Testis (tissue), 2 donors: ENCODE results near the gene CUX1.

Experiments used
- POLR2A ChIP-seq: fragments of 450-650 bp; IDR thresholded peaks from one replicate; pipeline ENCODE4 v1.6.1; 2017; ENCODE audit warnings: antibody characterized with exemption, mild to moderate bottlenecking, moderate library complexity
- TF ChIP-seq, protein P1 (sequence below), 3 experiments: fragments of 450-650 bp in 2 of 3; fragments of 200-600 bp in 1 of 3; sonication (generic) in 1 of 3; IDR thresholded peaks; one replicate each; pipeline ENCODE4 v1.5.1; 2016 to 2019; ENCODE audit warnings: antibody characterized with exemption in 3 of 3, mild to moderate bottlenecking in 2 of 3, moderate library complexity in 1 of 3

DNA sequence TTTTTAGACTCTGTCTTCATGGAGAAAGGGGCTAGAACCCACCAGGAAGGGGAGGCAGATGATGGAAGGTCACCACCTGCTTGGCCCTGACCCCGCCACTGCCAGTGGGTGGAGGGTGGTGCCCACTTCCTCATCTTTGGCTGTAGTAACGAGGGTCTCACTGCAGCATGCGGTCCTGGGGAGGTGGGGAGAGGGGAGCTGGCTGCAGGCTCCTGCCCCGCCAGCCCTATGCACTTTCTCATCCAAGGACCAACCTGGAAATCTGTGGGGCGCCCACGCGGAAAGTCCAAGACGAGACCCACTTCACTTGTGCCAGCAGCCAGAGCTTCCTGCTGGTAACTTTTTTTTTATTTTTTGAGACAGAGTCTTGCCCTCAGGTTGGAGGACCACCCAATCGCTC is 101.0 kb downstream of the CUX1 start:
- TF ChIP-seq, protein P1, sequence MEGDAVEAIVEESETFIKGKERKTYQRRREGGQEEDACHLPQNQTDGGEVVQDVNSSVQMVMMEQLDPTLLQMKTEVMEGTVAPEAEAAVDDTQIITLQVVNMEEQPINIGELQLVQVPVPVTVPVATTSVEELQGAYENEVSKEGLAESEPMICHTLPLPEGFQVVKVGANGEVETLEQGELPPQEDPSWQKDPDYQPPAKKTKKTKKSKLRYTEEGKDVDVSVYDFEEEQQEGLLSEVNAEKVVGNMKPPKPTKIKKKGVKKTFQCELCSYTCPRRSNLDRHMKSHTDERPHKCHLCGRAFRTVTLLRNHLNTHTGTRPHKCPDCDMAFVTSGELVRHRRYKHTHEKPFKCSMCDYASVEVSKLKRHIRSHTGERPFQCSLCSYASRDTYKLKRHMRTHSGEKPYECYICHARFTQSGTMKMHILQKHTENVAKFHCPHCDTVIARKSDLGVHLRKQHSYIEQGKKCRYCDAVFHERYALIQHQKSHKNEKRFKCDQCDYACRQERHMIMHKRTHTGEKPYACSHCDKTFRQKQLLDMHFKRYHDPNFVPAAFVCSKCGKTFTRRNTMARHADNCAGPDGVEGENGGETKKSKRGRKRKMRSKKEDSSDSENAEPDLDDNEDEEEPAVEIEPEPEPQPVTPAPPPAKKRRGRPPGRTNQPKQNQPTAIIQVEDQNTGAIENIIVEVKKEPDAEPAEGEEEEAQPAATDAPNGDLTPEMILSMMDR (IDR thresholded peaks at IDR 0.05): no peak
- TF ChIP-seq POLR2A: no peak
